MM.1S (cell line): ENCODE results near the gene SPIB.

Source experiments
- CTCF ChIP-seq: fragments of 300-600 bp; sonication (generic); IDR thresholded peaks from 2 replicates; pipeline ENCODE4 v1.5.1; 2016; ENCODE audit warnings: antibody characterized with exemption, low read length, mixed read lengths
- EZH2 ChIP-seq: fragments of 300-600 bp; sonication (generic); optimal IDR thresholded peaks from 2 replicates; pipeline ENCODE3; 2017; ENCODE audit warnings: low read depth, mild to moderate bottlenecking, antibody characterized with exemption, low read length, mixed read lengths

- TF ChIP-seq CTCF (no peak), EZH2 (no peak)
These were observed 42.3 kb upstream of the SPIB start, which contains the start of gene NR1H2 for GRCh38 chr19:50376166-50377050.
